Panc1 (cell line): ENCODE measurements around the gene KLF5. TPM values are rescaled to one million over a fixed set of nuclear protein-coding genes. Genes with fewer than 3 reads are reported as not detected.

Experiments used
- ATAC-seq: fragments of 200-7000 bp; cut with Tn5 transposase; 2 replicates; pipeline ENCODE4 v1.9.1; 2020; ENCODE audit warnings: mild to moderate bottlenecking, moderate library complexity
- BruUV-seq: library from RNA; stranded (reverse); fragments of 400-500 nt; replicated peaks from 2 replicates; lab custom pipeline; 2021; lab: Mats Ljungman, UMichigan
- CTCF ChIA-PET: fragments of 300-600 bp; sonication (Branson Sonifier 250); formaldehyde crosslinking; loops from one replicate; lab custom pipeline; 2022; ENCODE audit warnings: antibody characterized with exemption; lab: Charles Lee
- POLR2A ChIA-PET: fragments of 300-600 bp; sonication (Branson Sonifier 250); formaldehyde crosslinking; loops from one replicate; lab custom pipeline; 2022; ENCODE audit warnings: antibody characterized with exemption; lab: Charles Lee
- DNase-seq: peaks from one replicate; pipeline ENCODE4 v3.0.0-alpha.2; 2010; ENCODE audit warnings: low read depth, low spot score
- H3K27ac ChIP-seq: 2 replicates; pipeline ENCODE4 v1.5.1; 2011; ENCODE audit warnings: mild to moderate bottlenecking, low read length, inconsistent platforms
- H3K27me3 ChIP-seq: fragments of 200-500 bp; sonication (Bioruptor generic); 2 replicates; pipeline ENCODE4 v1.6.0; 2014; ENCODE audit warnings: low read length, inconsistent platforms; ENCODE audit not compliant: control insufficient read depth, insufficient read depth
- H3K36me3 ChIP-seq: fragments of 200-500 bp; sonication (Bioruptor generic); 2 replicates; pipeline ENCODE4 v1.5.1; 2014; ENCODE audit warnings: inconsistent platforms, mild to moderate bottlenecking, low read length, moderate library complexity; ENCODE audit not compliant: control insufficient read depth, insufficient read depth
- H3K4me1 ChIP-seq: 2 replicates; pipeline ENCODE4 v1.5.1; 2011; ENCODE audit warnings: inconsistent platforms, mild to moderate bottlenecking, low read length, moderate library complexity; ENCODE audit not compliant: control insufficient read depth, insufficient read depth
- H3K4me3 ChIP-seq, 2 experiments: 2 replicates each; pipeline ENCODE4 v1.5.1; 2011 to 2012; ENCODE audit warnings: low read depth in 2 of 2, low read length in 2 of 2, mild to moderate bottlenecking in 2 of 2, inconsistent platforms in 1 of 2, moderate library complexity in 1 of 2
- H3K9me3 ChIP-seq: fragments of 200-500 bp; sonication (Bioruptor generic); 2 replicates; pipeline ENCODE4 v1.5.1; 2014; ENCODE audit warnings: low read depth, mild to moderate bottlenecking, inconsistent platforms, low read length, moderate library complexity; ENCODE audit not compliant: control insufficient read depth, insufficient read depth
- POLR2AphosphoS5 ChIP-seq: IDR thresholded peaks from 2 replicates; pipeline ENCODE4 v1.6.1; 2012; ENCODE audit warnings: mild to moderate bottlenecking, low read depth, low read length, moderate library complexity
- SIN3A ChIP-seq: IDR thresholded peaks from 2 replicates; pipeline ENCODE4 v1.6.1; 2012; ENCODE audit warnings: low read depth, mild to moderate bottlenecking, low read length, moderate library complexity, borderline replicate concordance; ENCODE audit not compliant: insufficient read depth
- TCF7L2 ChIP-seq: IDR thresholded peaks from 2 replicates; pipeline ENCODE4 v1.6.1; 2011; ENCODE audit warnings: mild to moderate bottlenecking, low read depth, low read length, inconsistent platforms
- in situ Hi-C: cut with HindIII; loops from 2 replicates; pipeline ENCODE4 v1.10.0; 2016; ENCODE audit warnings: low sequenced_read_pairs, low pct_unique_long_range_greater_than_20kb
- intact Hi-C: fragments of 100-400 bp; cut with micrococcal nuclease; formaldehyde crosslinking; loops from one replicate; pipeline ENCODE4 v1.10.0; 2022; ENCODE audit not compliant: unreplicated experiment
- total RNA-seq: library from RNA; stranded (reverse); gene quantifications from one replicate; pipeline ENCODE4 v1.2.1, GENCODE V29; 2021; ENCODE audit not compliant: unreplicated experiment
- TF ChIP-seq, protein P1 (sequence below): fragments of 450-650 bp; IDR thresholded peaks from 2 replicates; pipeline ENCODE4 v1.5.1; 2017; ENCODE audit warnings: mild to moderate bottlenecking
- TF ChIP-seq, protein P2 (sequence below), 2 experiments: IDR thresholded peaks; 2 replicates each; pipeline ENCODE4 v1.6.1; 2011 to 2012; ENCODE audit warnings: low read depth in 2 of 2, control low read depth in 1 of 2, low read length in 1 of 2, mild to moderate bottlenecking in 1 of 2, moderate library complexity in 1 of 2; ENCODE audit not compliant: insufficient read depth in 1 of 2

KLF5 gene
- total RNA-seq, 1 experiment from 2014 or later, result 1.5 TPM

DNA sequence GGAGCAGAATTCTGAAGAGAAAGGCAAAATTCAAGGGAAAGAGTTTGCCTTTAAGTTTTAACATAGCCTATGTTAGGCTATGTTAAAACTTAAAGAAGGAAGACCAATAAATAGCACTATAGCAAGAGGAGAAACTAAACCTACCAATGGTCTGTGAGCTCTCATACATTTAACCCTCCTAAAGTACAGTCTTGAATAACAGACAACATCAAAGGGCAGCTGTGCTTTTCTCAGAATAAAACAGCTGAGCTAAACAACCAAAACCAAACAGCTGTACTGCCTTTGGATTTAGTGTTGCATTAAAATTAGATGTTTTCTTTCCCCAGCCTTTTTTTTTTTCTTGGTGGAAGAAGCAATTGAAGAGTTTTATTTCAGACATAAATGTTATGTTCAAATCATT lies 34.0 kb downstream of the KLF5 start:
- Histone ChIP-seq H3K36me3 (no peaks in the 10 kb centered on the region), H3K27me3 (no peaks in the 10 kb centered on the region), H3K27ac (no peak overlapping the region), H3K4me1 (no peaks in the 10 kb centered on the region), H3K9me3 (no peaks in the 10 kb centered on the region), H3K4me3 (no peak overlapping the region)
- in situ Hi-C loops (no loop called here), intact Hi-C loops (no loop called here)
- BruUV-seq, result no TSS peak
- ChIA-PET POLR2A (no interaction called here), CTCF (no interaction called here)
- TF ChIP-seq, protein P1, sequence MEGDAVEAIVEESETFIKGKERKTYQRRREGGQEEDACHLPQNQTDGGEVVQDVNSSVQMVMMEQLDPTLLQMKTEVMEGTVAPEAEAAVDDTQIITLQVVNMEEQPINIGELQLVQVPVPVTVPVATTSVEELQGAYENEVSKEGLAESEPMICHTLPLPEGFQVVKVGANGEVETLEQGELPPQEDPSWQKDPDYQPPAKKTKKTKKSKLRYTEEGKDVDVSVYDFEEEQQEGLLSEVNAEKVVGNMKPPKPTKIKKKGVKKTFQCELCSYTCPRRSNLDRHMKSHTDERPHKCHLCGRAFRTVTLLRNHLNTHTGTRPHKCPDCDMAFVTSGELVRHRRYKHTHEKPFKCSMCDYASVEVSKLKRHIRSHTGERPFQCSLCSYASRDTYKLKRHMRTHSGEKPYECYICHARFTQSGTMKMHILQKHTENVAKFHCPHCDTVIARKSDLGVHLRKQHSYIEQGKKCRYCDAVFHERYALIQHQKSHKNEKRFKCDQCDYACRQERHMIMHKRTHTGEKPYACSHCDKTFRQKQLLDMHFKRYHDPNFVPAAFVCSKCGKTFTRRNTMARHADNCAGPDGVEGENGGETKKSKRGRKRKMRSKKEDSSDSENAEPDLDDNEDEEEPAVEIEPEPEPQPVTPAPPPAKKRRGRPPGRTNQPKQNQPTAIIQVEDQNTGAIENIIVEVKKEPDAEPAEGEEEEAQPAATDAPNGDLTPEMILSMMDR, result no peak
- TF ChIP-seq, protein P2, sequence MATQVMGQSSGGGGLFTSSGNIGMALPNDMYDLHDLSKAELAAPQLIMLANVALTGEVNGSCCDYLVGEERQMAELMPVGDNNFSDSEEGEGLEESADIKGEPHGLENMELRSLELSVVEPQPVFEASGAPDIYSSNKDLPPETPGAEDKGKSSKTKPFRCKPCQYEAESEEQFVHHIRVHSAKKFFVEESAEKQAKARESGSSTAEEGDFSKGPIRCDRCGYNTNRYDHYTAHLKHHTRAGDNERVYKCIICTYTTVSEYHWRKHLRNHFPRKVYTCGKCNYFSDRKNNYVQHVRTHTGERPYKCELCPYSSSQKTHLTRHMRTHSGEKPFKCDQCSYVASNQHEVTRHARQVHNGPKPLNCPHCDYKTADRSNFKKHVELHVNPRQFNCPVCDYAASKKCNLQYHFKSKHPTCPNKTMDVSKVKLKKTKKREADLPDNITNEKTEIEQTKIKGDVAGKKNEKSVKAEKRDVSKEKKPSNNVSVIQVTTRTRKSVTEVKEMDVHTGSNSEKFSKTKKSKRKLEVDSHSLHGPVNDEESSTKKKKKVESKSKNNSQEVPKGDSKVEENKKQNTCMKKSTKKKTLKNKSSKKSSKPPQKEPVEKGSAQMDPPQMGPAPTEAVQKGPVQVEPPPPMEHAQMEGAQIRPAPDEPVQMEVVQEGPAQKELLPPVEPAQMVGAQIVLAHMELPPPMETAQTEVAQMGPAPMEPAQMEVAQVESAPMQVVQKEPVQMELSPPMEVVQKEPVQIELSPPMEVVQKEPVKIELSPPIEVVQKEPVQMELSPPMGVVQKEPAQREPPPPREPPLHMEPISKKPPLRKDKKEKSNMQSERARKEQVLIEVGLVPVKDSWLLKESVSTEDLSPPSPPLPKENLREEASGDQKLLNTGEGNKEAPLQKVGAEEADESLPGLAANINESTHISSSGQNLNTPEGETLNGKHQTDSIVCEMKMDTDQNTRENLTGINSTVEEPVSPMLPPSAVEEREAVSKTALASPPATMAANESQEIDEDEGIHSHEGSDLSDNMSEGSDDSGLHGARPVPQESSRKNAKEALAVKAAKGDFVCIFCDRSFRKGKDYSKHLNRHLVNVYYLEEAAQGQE (IDR thresholded peaks at IDR 0.05; ENCODE audit: insufficient read depth in 1 of 2, low read depth in 2 of 2, low read length in 1 of 2), result no peak
- no peak for TF ChIP-seq POLR2AphosphoS5
- no peak for TF ChIP-seq SIN3A
- no peak for TF ChIP-seq TCF7L2
- ATAC-seq (no peak), DNase-seq (no peak)

DNA sequence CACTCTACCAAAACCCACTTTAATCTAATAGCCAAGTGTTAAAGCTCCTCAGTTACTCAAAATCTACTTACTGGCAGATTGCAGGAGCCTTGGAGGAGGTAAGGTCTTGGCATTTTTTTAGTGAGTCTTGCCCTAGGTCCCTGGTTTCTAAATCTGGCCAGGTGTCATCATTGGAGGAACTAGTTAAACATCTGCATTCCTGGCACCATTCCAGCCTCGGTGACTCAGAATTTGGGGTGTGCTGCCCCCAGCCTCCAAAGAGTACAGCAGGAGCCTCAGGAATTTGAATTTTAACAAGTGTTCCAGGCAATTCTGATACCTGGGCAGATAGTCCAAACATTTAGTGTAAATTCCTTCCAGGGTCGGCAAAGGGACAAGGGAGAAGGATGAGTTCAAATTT lies 37.4 kb downstream of the KLF5 start:
- Histone ChIP-seq H3K36me3 (no peaks in the 10 kb centered on the region), H3K4me1 (no peaks in the 10 kb centered on the region), H3K9me3 (no peaks in the 10 kb centered on the region), H3K4me3 (no peak overlapping the region), H3K27me3 (no peaks in the 10 kb centered on the region), H3K27ac (no peak overlapping the region)
- no peak for DNase-seq
- in situ Hi-C loops, result no loop called here
- intact Hi-C loops, result no loop called here
- ChIA-PET POLR2A (no interaction called here), CTCF (no interaction called here)
- no TSS peak for BruUV-seq
- no peak for ATAC-seq
- TF ChIP-seq, protein P1, result no peak
- TF ChIP-seq POLR2AphosphoS5 (no peak), TCF7L2 (no peak), SIN3A (no peak)
- TF ChIP-seq, protein P2 (IDR thresholded peaks at IDR 0.05; ENCODE audit: insufficient read depth in 1 of 2, low read depth in 2 of 2, low read length in 1 of 2), result no peak
